ENCODE results near the gene HRH1. TPM values are rescaled to one million over a fixed set of nuclear protein-coding genes. Genes with fewer than 3 reads are reported as not detected.

Gene HRH1
- total and polyA plus RNA-seq, 8 donors = 4.5 to 6.7 (median 5.0) TPM

DNA sequence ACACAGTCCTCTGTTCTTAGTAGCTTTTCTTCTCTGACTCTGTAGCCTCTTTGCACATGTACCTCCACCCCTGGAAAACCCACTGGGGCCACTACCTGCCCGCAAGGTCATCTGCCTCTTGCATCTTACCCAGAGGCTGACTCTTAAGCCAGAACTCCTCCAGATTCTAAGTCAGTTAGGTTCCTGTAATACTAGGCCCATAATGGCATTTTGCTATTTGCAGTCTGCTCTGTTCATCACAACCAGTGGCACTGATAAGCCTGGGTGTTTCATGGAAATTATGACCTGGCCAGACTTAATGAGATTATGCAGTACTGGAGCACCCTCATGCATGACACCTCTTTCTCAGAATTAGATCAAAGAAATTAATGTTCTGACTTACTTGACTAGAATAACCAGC, 86.2 kb downstream of the HRH1 start:
- no peaks in the 10 kb centered on the region for H3K27me3 ChIP-seq
- no peaks in the 10 kb centered on the region for H3K4me1 ChIP-seq
- no peaks in the 10 kb centered on the region for H3K36me3 ChIP-seq
- H3K9me3 ChIP-seq = no peaks in the 10 kb centered on the region
- intact Hi-C loops (cut with DNase I) = no loop called here
- TF ChIP-seq, protein P1, sequence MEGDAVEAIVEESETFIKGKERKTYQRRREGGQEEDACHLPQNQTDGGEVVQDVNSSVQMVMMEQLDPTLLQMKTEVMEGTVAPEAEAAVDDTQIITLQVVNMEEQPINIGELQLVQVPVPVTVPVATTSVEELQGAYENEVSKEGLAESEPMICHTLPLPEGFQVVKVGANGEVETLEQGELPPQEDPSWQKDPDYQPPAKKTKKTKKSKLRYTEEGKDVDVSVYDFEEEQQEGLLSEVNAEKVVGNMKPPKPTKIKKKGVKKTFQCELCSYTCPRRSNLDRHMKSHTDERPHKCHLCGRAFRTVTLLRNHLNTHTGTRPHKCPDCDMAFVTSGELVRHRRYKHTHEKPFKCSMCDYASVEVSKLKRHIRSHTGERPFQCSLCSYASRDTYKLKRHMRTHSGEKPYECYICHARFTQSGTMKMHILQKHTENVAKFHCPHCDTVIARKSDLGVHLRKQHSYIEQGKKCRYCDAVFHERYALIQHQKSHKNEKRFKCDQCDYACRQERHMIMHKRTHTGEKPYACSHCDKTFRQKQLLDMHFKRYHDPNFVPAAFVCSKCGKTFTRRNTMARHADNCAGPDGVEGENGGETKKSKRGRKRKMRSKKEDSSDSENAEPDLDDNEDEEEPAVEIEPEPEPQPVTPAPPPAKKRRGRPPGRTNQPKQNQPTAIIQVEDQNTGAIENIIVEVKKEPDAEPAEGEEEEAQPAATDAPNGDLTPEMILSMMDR (IDR thresholded peaks at IDR 0.05) = no peak
- no peak overlapping the region for H3K27ac ChIP-seq
- DNase-seq (no peak), ATAC-seq (no peak)
- H3K4me3 ChIP-seq = no peak overlapping the region

DNA sequence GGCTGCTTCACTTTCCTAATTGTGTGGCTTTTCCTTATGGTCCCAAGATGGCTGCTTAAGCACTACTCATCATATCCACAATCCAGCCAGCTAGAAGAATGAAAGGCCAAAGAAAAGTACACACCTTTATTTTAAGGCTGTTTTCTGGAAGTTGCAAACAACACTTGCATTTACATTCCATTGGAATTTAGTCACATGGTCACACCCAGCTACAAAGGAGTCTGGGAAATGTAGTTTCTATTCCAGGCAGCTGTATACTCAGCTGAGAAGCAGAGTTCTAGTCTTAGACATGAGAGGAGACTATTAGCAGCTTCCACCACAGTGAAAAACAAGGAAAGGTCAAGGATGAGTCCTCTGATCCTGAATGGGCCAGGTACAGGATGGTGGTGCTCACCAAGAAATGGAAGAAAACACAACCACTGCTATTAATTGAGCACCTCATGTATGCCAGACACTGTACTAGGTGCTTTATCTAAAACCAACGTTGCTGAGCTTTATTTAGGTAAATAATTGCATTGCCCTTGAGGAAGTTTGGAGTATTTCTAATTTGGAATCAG, 89.9 kb downstream of the HRH1 start:
- intact Hi-C loops (cut with DNase I) = no loop called here
- H3K36me3 ChIP-seq = no peaks in the 10 kb centered on the region
- no peak overlapping the region for H3K4me3 ChIP-seq
- ATAC-seq (no peak), DNase-seq (no peak)
- no peaks in the 10 kb centered on the region for H3K4me1 ChIP-seq
- TF ChIP-seq, protein P1 (IDR thresholded peaks at IDR 0.05) = no peak
- H3K9me3 ChIP-seq = no peaks in the 10 kb centered on the region
- H3K27ac ChIP-seq = no peak overlapping the region
- H3K27me3 ChIP-seq = no peaks in the 10 kb centered on the region

DNA sequence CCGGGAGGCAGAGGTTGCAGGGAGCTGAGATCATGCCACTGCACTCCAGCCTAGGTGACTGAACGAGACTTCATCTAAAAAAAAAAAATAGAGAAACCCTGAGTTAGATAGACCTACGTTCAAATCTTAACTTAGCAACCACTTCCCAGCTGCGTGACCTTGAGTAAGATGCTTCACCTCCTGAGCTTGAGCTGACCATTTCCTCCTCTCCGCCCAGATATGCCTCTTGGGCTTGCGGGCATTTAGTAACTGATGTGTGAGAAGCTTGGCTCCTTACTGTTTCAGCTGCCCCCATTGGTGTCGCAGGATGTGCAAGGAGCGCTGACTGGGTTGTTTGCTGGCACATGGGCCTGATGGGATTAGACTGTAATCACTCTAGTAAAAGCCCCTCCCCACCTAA, 91.0 kb downstream of the HRH1 start:
- Histone ChIP-seq H3K27me3 (no peaks in the 10 kb centered on the region), H3K4me1 (no peaks in the 10 kb centered on the region), H3K4me3 (no peak overlapping the region), H3K9me3 (no peaks in the 10 kb centered on the region), H3K36me3 (no peaks in the 10 kb centered on the region), H3K27ac (no peak overlapping the region)
- DNase-seq (no peak), ATAC-seq (no peak)
- intact Hi-C loops (cut with DNase I) = no loop called here
- TF ChIP-seq, protein P1 (IDR thresholded peaks at IDR 0.05) = no peak

- no peak overlapping the region for H3K4me3 ChIP-seq
- intact Hi-C loops (cut with DNase I) = no loop called here
- ATAC-seq (no peak), DNase-seq (no peak)
- no peak overlapping the region for H3K27ac ChIP-seq
- no peaks in the 10 kb centered on the region for H3K36me3 ChIP-seq
- no peaks in the 10 kb centered on the region for H3K9me3 ChIP-seq
- no peaks in the 10 kb centered on the region for H3K4me1 ChIP-seq
- no peaks in the 10 kb centered on the region for H3K27me3 ChIP-seq
- TF ChIP-seq, protein P1 (IDR thresholded peaks at IDR 0.05) = no peak
Observed at GRCh38 chr3:11245827-11246662, 91.8 kb downstream of the HRH1 start.

- intact Hi-C loops (cut with DNase I) = no loop called here
- no peaks in the 10 kb centered on the region for H3K27me3 ChIP-seq
- no peaks in the 10 kb centered on the region for H3K4me1 ChIP-seq
- H3K36me3 ChIP-seq = no peaks in the 10 kb centered on the region
- H3K4me3 ChIP-seq = no peak overlapping the region
- H3K9me3 ChIP-seq = no peaks in the 10 kb centered on the region
- H3K27ac ChIP-seq = no peak overlapping the region
- TF ChIP-seq, protein P1 (IDR thresholded peaks at IDR 0.05) = no peak
- DNase-seq (no peak), ATAC-seq (no peak)
Observed at GRCh38 chr3:11246663-11246970, 92.3 kb downstream of the HRH1 start.
